Gastrocnemius medialis (tissue), 4 donors: ENCODE data around the gene STK4.

Experiments used
- POLR2A ChIP-seq, 2 donors: fragments of 450-650 bp; IDR thresholded peaks; one replicate each; pipeline ENCODE4 v1.6.1; 2017; ENCODE audit warnings: antibody characterized with exemption in 2 of 2, mild to moderate bottlenecking in 2 of 2, moderate library complexity in 2 of 2
- TF ChIP-seq, protein P1 (sequence below), 5 experiments: fragments of 450-650 bp in 3 of 5; fragments of 200-600 bp in 2 of 5; sonication (generic) in 2 of 5; IDR thresholded peaks in 4 of 5; conservative IDR thresholded peaks in 1 of 5; 1 replicate in 4 of 5; 2 replicates in 1 of 5; pipeline ENCODE4 v1.5.1; 2016 to 2019; ENCODE audit warnings: antibody characterized with exemption in 5 of 5, mild to moderate bottlenecking in 3 of 5, moderate library complexity in 3 of 5

DNA sequence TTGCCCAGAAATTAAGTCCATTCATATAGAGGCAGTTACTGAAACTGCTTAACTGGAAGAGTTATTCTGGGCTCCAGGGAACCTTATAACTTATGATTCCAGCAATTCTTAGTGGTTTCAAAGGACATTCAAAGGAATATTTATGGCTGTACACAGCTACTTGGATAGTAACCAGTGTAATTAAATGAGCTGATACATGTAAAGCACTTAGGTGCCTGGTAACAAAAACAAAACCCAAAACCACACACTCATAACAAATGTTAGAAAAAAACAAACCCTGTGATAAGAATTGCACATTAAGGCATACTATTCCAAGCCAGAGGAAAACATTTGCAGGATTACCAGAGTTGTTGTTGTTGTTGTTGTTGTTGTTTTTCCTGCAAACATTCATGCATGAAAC, 51.5 kb downstream of the STK4 start:
- TF ChIP-seq, protein P1, sequence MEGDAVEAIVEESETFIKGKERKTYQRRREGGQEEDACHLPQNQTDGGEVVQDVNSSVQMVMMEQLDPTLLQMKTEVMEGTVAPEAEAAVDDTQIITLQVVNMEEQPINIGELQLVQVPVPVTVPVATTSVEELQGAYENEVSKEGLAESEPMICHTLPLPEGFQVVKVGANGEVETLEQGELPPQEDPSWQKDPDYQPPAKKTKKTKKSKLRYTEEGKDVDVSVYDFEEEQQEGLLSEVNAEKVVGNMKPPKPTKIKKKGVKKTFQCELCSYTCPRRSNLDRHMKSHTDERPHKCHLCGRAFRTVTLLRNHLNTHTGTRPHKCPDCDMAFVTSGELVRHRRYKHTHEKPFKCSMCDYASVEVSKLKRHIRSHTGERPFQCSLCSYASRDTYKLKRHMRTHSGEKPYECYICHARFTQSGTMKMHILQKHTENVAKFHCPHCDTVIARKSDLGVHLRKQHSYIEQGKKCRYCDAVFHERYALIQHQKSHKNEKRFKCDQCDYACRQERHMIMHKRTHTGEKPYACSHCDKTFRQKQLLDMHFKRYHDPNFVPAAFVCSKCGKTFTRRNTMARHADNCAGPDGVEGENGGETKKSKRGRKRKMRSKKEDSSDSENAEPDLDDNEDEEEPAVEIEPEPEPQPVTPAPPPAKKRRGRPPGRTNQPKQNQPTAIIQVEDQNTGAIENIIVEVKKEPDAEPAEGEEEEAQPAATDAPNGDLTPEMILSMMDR (IDR thresholded peaks at IDR 0.05 in 4 of 5, conservative IDR thresholded peaks at IDR 0.05 in 1 of 5): no peak
- no peak for TF ChIP-seq POLR2A (IDR thresholded peaks at IDR 0.05)
